Gastrocnemius medialis (tissue), 4 donors: ENCODE measurements around the gene ADIPOQ. TPM values are rescaled to one million over a fixed set of nuclear protein-coding genes. Genes with fewer than 3 reads are reported as not detected.
"Not testable (repeated sequence)": the region's sequence is repeated elsewhere in the genome, so short reads cannot be mapped to it uniquely, and the experiment has no call there.

Source experiments
- ATAC-seq, 2 donors: fragments of 150-250 bp; one replicate each; pipeline ENCODE4 v1.9.1; 2016
- DNase-seq, 2 donors: peaks; one replicate each; pipeline ENCODE4 v3.0.0-alpha.2; 2019
- H3K27ac ChIP-seq, 4 donors: fragments of 200-600 bp; sonication (generic); 1 replicate in 1 of 4; 2 replicates in 3 of 4; pipeline ENCODE4 v1.5.1; 2016 to 2018; ENCODE audit warnings: mild to moderate bottlenecking in 2 of 4, moderate library complexity in 1 of 4
- H3K27me3 ChIP-seq, 3 donors: fragments of 200-600 bp; sonication (generic) in 2 of 3; 1 replicate in 1 of 3; 2 replicates in 2 of 3; pipeline versions ENCODE4 v1.5.1 to v1.6.0; 2016 to 2019; ENCODE audit warnings: mild to moderate bottlenecking in 1 of 3, moderate library complexity in 1 of 3
- H3K36me3 ChIP-seq, 2 donors: fragments of 200-600 bp; sonication (generic) in 1 of 2; one replicate each; pipeline ENCODE4 v1.5.1; 2017 to 2018
- H3K4me1 ChIP-seq, 2 donors: fragments of 200-600 bp; sonication (generic) in 1 of 2; one replicate each; pipeline ENCODE4 v1.5.1; 2016 to 2017; ENCODE audit warnings: mild to moderate bottlenecking in 2 of 2
- H3K4me3 ChIP-seq, 4 donors: fragments of 200-600 bp; sonication (generic) in 3 of 4; 1 replicate in 1 of 4; 2 replicates in 3 of 4; pipeline ENCODE4 v1.5.1; 2016 to 2019; ENCODE audit warnings: mild to moderate bottlenecking in 2 of 4
- H3K9me3 ChIP-seq, 3 donors: fragments of 200-600 bp; sonication (generic) in 2 of 3; 1 replicate in 1 of 3; 2 replicates in 2 of 3; pipeline ENCODE4 v1.5.1; 2016 to 2019
- CTCF ChIP-seq, 5 experiments: fragments of 450-650 bp in 3 of 5; fragments of 200-600 bp in 2 of 5; sonication (generic) in 2 of 5; IDR thresholded peaks in 4 of 5; conservative IDR thresholded peaks in 1 of 5; 1 replicate in 4 of 5; 2 replicates in 1 of 5; pipeline ENCODE4 v1.5.1; 2016 to 2019; ENCODE audit warnings: antibody characterized with exemption in 5 of 5, mild to moderate bottlenecking in 3 of 5, moderate library complexity in 3 of 5
- POLR2A ChIP-seq, 2 donors: fragments of 450-650 bp; IDR thresholded peaks; one replicate each; pipeline ENCODE4 v1.6.1; 2017; ENCODE audit warnings: antibody characterized with exemption in 2 of 2, mild to moderate bottlenecking in 2 of 2, moderate library complexity in 2 of 2
- in situ Hi-C, 4 donors: fragments of 200-750 bp; cut with MboI; loops; one replicate each; pipeline versions ENCODE4 v1.15.0 to v1.8.0; 2017; ENCODE audit warnings: low sequenced_read_pairs in 4 of 4
- intact Hi-C: fragments of 100-400 bp; cut with DNase I; formaldehyde crosslinking; loops from one replicate; pipeline ENCODE4 v1.15.1; 2023; ENCODE audit warnings: low total_unique reads
- total RNA-seq, 4 donors: library from RNA; depleted of rRNA; stranded (reverse); fragments of >200 nt; gene quantifications; one replicate each; pipeline versions ENCODE4 v1.1.0 to v1.2.3, GENCODE V29; 2016

ADIPOQ gene
- total RNA-seq, 4 donors from 2014 or later, result 0.33 to 4.1 (median 1.8) TPM

GRCh38 chr3:186879781-186880180 is 37.3 kb downstream of the ADIPOQ start:
- no peak overlapping the region for H3K27ac ChIP-seq
- no peak overlapping the region for H3K4me3 ChIP-seq
- no peak for DNase-seq
- H3K4me1 ChIP-seq, result no peaks in the 10 kb centered on the region
- TF ChIP-seq CTCF (IDR thresholded peaks at IDR 0.05 in 4 of 5, conservative IDR thresholded peaks at IDR 0.05 in 1 of 5), result no peak
- TF ChIP-seq POLR2A (IDR thresholded peaks at IDR 0.05), result no peak
- intact Hi-C loops (no loop called here), in situ Hi-C loops (no loop called here)
- ATAC-seq, result no peak
- no peaks in the 10 kb centered on the region for H3K9me3 ChIP-seq
- no peaks in the 10 kb centered on the region for H3K27me3 ChIP-seq
- no peaks in the 10 kb centered on the region for H3K36me3 ChIP-seq

- H3K4me3 ChIP-seq, result no peak overlapping the region
- no peaks in the 10 kb centered on the region for H3K4me1 ChIP-seq
- intact Hi-C loops, result no loop called here
- DNase-seq (no peak), ATAC-seq (no peak)
- no peaks in the 10 kb centered on the region for H3K9me3 ChIP-seq
- H3K27me3 ChIP-seq, result no peaks in the 10 kb centered on the region
- no peak for TF ChIP-seq POLR2A (IDR thresholded peaks at IDR 0.05)
- TF ChIP-seq CTCF (IDR thresholded peaks at IDR 0.05 in 4 of 5, conservative IDR thresholded peaks at IDR 0.05 in 1 of 5), result no peak
- H3K27ac ChIP-seq, result no peak overlapping the region
- in situ Hi-C loops, result no loop called here
- no peaks in the 10 kb centered on the region for H3K36me3 ChIP-seq
These were observed 37.9 kb downstream of the ADIPOQ start for GRCh38 chr3:186880406-186880805.

GRCh38 chr3:186882150-186882524 is 39.6 kb downstream of the ADIPOQ start:
- no peaks in the 10 kb centered on the region for H3K36me3 ChIP-seq
- no peak for TF ChIP-seq POLR2A (IDR thresholded peaks at IDR 0.05)
- TF ChIP-seq CTCF (IDR thresholded peaks at IDR 0.05 in 4 of 5, conservative IDR thresholded peaks at IDR 0.05 in 1 of 5), result no peak
- in situ Hi-C loops, result no loop called here
- DNase-seq (no peak), ATAC-seq (no peak)
- no peak overlapping the region for H3K27ac ChIP-seq
- intact Hi-C loops, result no loop called here
- H3K9me3 ChIP-seq, result no peaks in the 10 kb centered on the region
- H3K4me1 ChIP-seq, result no peaks in the 10 kb centered on the region
- no peak overlapping the region for H3K4me3 ChIP-seq
- no peaks in the 10 kb centered on the region for H3K27me3 ChIP-seq

- intact Hi-C loops (no loop called here), in situ Hi-C loops (no loop called here)
- peaks cover 0 to 2% of the 10 kb centered on the region in 2 donors for H3K4me1 ChIP-seq
- H3K4me3 ChIP-seq, result no peak overlapping the region
- H3K27ac ChIP-seq, result no peak overlapping the region
- DNase-seq, result no peak
- H3K9me3 ChIP-seq, result no peaks in the 10 kb centered on the region
- H3K27me3 ChIP-seq, result no peaks in the 10 kb centered on the region
- no peaks in the 10 kb centered on the region for H3K36me3 ChIP-seq
- TF ChIP-seq POLR2A (IDR thresholded peaks at IDR 0.05) (no peak), CTCF (IDR thresholded peaks at IDR 0.05 in 4 of 5, conservative IDR thresholded peaks at IDR 0.05 in 1 of 5) (no peak)
- no peak for ATAC-seq
These were observed 40.6 kb downstream of the ADIPOQ start for GRCh38 chr3:186882881-186883685.

GRCh38 chr3:186883686-186884058 is 41.2 kb downstream of the ADIPOQ start:
- in situ Hi-C loops (no loop called here), intact Hi-C loops (no loop called here)
- TF ChIP-seq CTCF (IDR thresholded peaks at IDR 0.05 in 4 of 5, conservative IDR thresholded peaks at IDR 0.05 in 1 of 5), result no peak
- TF ChIP-seq POLR2A (IDR thresholded peaks at IDR 0.05), result no peak
- Histone ChIP-seq H3K27ac (no peak overlapping the region), H3K4me3 (no peak overlapping the region), H3K4me1 (peaks cover 4 to 8% of the 10 kb centered on the region in 2 donors), H3K27me3 (no peaks in the 10 kb centered on the region), H3K36me3 (no peaks in the 10 kb centered on the region), H3K9me3 (no peaks in the 10 kb centered on the region)
- DNase-seq (no peak), ATAC-seq (no peak)

GRCh38 chr3:186884868-186885267 is 42.4 kb downstream of the ADIPOQ start:
- H3K27me3 ChIP-seq, H3K9me3 ChIP-seq, DNase-seq, in situ Hi-C loops, H3K36me3 ChIP-seq, ATAC-seq, H3K27ac ChIP-seq, H3K4me3 ChIP-seq, intact Hi-C loops: not testable (repeated sequence)
- peaks cover 10 to 11% of the 10 kb centered on the region in 2 donors for H3K4me1 ChIP-seq
